SIG-M5 (cell line): ENCODE data around the gene PDE5A.
"Not testable (repeated sequence)": the region's sequence is repeated elsewhere in the genome, so short reads cannot be mapped to it uniquely, and the experiment has no call there.

ENCODE experiments used
- DNase-seq: peaks from one replicate; lab custom pipeline; 2025; lab: John Stamatoyannopoulos, UW

PDE5A gene

GRCh38 chr4:119628281-119629141 lies at the start of gene PDE5A:
Gene PDE5A (minus strand): TSS chr4:119628804. CDS start chr4:119628671, 133 bp downstream.
- no peak for DNase-seq

- DNase-seq: no peak
Measured at GRCh38 chr4:119676101-119676500, 47.5 kb upstream of the PDE5A start.

GRCh38 chr4:119675391-119675790 lies 46.8 kb upstream of the PDE5A start:
- no peak for DNase-seq

- no peak for DNase-seq
Measured at GRCh38 chr4:119672938-119673337, 44.3 kb upstream of the PDE5A start.

GRCh38 chr4:119672086-119672485 lies 43.5 kb upstream of the PDE5A start:
- DNase-seq: no peak

- no peak for DNase-seq
Measured at GRCh38 chr4:119671205-119671604, 42.6 kb upstream of the PDE5A start.

GRCh38 chr4:119667802-119668201 lies 39.2 kb upstream of the PDE5A start:
- peak; percentile 0 for DNase-seq

- no peak for DNase-seq
Measured at GRCh38 chr4:119666653-119667091, 38.1 kb upstream of the PDE5A start.

- DNase-seq: no peak
Measured at GRCh38 chr4:119665752-119666151, 37.1 kb upstream of the PDE5A start.

- DNase-seq: no peak
Measured at GRCh38 chr4:119664168-119664907, 35.7 kb upstream of the PDE5A start.

- no peak for DNase-seq
Measured at GRCh38 chr4:119663160-119663788, 34.7 kb upstream of the PDE5A start.

- DNase-seq: not testable (repeated sequence)
Measured at GRCh38 chr4:119662612-119663011, 34.0 kb upstream of the PDE5A start.

GRCh38 chr4:119661231-119661630 lies 32.6 kb upstream of the PDE5A start:
- DNase-seq: no peak

- DNase-seq: no peak
Measured at GRCh38 chr4:119659576-119659975, 31.0 kb upstream of the PDE5A start.

GRCh38 chr4:119657111-119657611 lies 28.6 kb upstream of the PDE5A start:
- no peak for DNase-seq

GRCh38 chr4:119656342-119656741 lies 27.7 kb upstream of the PDE5A start:
- DNase-seq: no peak

GRCh38 chr4:119655111-119655837 lies 26.7 kb upstream of the PDE5A start:
- DNase-seq: no peak

GRCh38 chr4:119653990-119654389 lies 25.4 kb upstream of the PDE5A start:
- no peak for DNase-seq

GRCh38 chr4:119652998-119653397 lies 24.4 kb upstream of the PDE5A start:
- no peak for DNase-seq

- DNase-seq: no peak
Measured at GRCh38 chr4:119648398-119648797, 19.8 kb upstream of the PDE5A start.

GRCh38 chr4:119647558-119647957 lies 19.0 kb upstream of the PDE5A start:
- no peak for DNase-seq
